Measurements from ENCODE around the gene ST6GALNAC6.
"Not testable (repeated sequence)": the region's sequence is repeated elsewhere in the genome, so short reads cannot be mapped to it uniquely, and the experiment has no call there.

Gene ST6GALNAC6

GRCh38 chr9:127878001-127878651 lies 21.3 kb downstream of the ST6GALNAC6 start:
- DNase-seq (ENCODE audit: low spot score in 2 of 2), result no peak

GRCh38 chr9:127877566-127877998 lies 21.8 kb downstream of the ST6GALNAC6 start, which contains the start of gene AK1:
Gene AK1 (minus strand): TSS chr9:127877675. CDS start chr9:127874617, 3,058 bp downstream.
- ATAC-seq (no peak), DNase-seq (ENCODE audit: low spot score in 2 of 2) (no peak)
- Mint-ChIP-seq H3K9me3 (no peaks in the 10 kb centered on the region), H3K27ac (peak within 1 kb of the TSS; percentile 34), H3K4me1 (peaks cover 11% of the 10 kb centered on the region), H3K36me3 (peaks cover 14% of the 10 kb centered on the region), H3K4me3 (no peak within 1 kb of the TSS)

More at GRCh38 chr9:127878001-127878651, 21.3 kb downstream of the ST6GALNAC6 start:
- Mint-ChIP-seq H3K36me3 (peaks cover 19% of the 10 kb centered on the region), H3K4me1 (peaks cover 16% of the 10 kb centered on the region), H3K4me3 (no peak overlapping the region), H3K27ac (peak overlapping the region; percentile 34), H3K9me3 (no peaks in the 10 kb centered on the region)
- ATAC-seq, result no peak

GRCh38 chr9:127876764-127877562 lies 22.4 kb downstream of the ST6GALNAC6 start:
- peaks cover 16% of the 10 kb centered on the region for H3K36me3 Mint-ChIP-seq
- no peak for DNase-seq (ENCODE audit: low spot score in 2 of 2)
- ATAC-seq, result no peak
- H3K4me1 Mint-ChIP-seq, result peaks cover 10% of the 10 kb centered on the region
- H3K27ac Mint-ChIP-seq, result no peak overlapping the region
- H3K9me3 Mint-ChIP-seq, result no peaks in the 10 kb centered on the region
- H3K4me3 Mint-ChIP-seq, result no peak overlapping the region

- Mint-ChIP-seq H3K4me3 (no peak overlapping the region), H3K4me1 (peaks cover 16% of the 10 kb centered on the region), H3K9me3 (no peaks in the 10 kb centered on the region), H3K36me3 (peaks cover 17% of the 10 kb centered on the region), H3K27ac (peak overlapping the region; percentile 68)
- ATAC-seq (no peak), DNase-seq (ENCODE audit: low spot score in 2 of 2) (no peak)
These were observed 23.2 kb downstream of the ST6GALNAC6 start for GRCh38 chr9:127876026-127876763.

- H3K36me3 Mint-ChIP-seq, result peaks cover 12% of the 10 kb centered on the region
- no peak overlapping the region for H3K4me3 Mint-ChIP-seq
- H3K27ac Mint-ChIP-seq, result peak overlapping the region; percentile 68
- H3K9me3 Mint-ChIP-seq, result no peaks in the 10 kb centered on the region
- H3K4me1 Mint-ChIP-seq, result peaks cover 16% of the 10 kb centered on the region
- ATAC-seq (no peak), DNase-seq (ENCODE audit: low spot score in 2 of 2) (no peak)
These were observed 24.0 kb downstream of the ST6GALNAC6 start for GRCh38 chr9:127875306-127875966.

GRCh38 chr9:127874301-127875221 lies 24.8 kb downstream of the ST6GALNAC6 start:
- H3K4me1 Mint-ChIP-seq, result peaks cover 19% of the 10 kb centered on the region
- no peak overlapping the region for H3K4me3 Mint-ChIP-seq
- DNase-seq (ENCODE audit: low spot score in 2 of 2) (no peak), ATAC-seq (no peak)
- peak overlapping the region; percentile 68 for H3K27ac Mint-ChIP-seq
- H3K36me3 Mint-ChIP-seq, result peaks cover 12% of the 10 kb centered on the region
- no peaks in the 10 kb centered on the region for H3K9me3 Mint-ChIP-seq

- H3K4me3 Mint-ChIP-seq, result no peak overlapping the region
- peaks cover 7% of the 10 kb centered on the region for H3K36me3 Mint-ChIP-seq
- DNase-seq (ENCODE audit: low spot score in 2 of 2) (no peak), ATAC-seq (no peak)
- no peak overlapping the region for H3K27ac Mint-ChIP-seq
- H3K4me1 Mint-ChIP-seq, result peaks cover 21% of the 10 kb centered on the region
- H3K9me3 Mint-ChIP-seq, result no peaks in the 10 kb centered on the region
These were observed 25.5 kb downstream of the ST6GALNAC6 start for GRCh38 chr9:127873886-127874285.

- ATAC-seq (no peak), DNase-seq (ENCODE audit: low spot score in 2 of 2) (no peak)
- Mint-ChIP-seq H3K9me3 (no peaks in the 10 kb centered on the region), H3K4me1 (peaks cover 19% of the 10 kb centered on the region), H3K4me3 (no peak overlapping the region), H3K36me3 (peaks cover 6% of the 10 kb centered on the region), H3K27ac (peak overlapping the region; percentile 64)
These were observed 26.1 kb downstream of the ST6GALNAC6 start for GRCh38 chr9:127873223-127873691.

GRCh38 chr9:127872369-127873222 lies 26.8 kb downstream of the ST6GALNAC6 start:
- DNase-seq (ENCODE audit: low spot score in 2 of 2) (no peak), ATAC-seq (no peak)
- Mint-ChIP-seq H3K4me1 (peaks cover 14% of the 10 kb centered on the region), H3K4me3 (no peak overlapping the region), H3K36me3 (peaks cover 6% of the 10 kb centered on the region), H3K9me3 (no peaks in the 10 kb centered on the region), H3K27ac (peak overlapping the region; percentile 64)

GRCh38 chr9:127871531-127871930 lies 27.9 kb downstream of the ST6GALNAC6 start:
- peaks cover 14% of the 10 kb centered on the region for H3K4me1 Mint-ChIP-seq
- no peak for DNase-seq (ENCODE audit: low spot score in 2 of 2)
- H3K9me3 Mint-ChIP-seq, result no peaks in the 10 kb centered on the region
- no peak overlapping the region for H3K4me3 Mint-ChIP-seq
- H3K27ac Mint-ChIP-seq, result no peak overlapping the region
- peaks cover 6% of the 10 kb centered on the region for H3K36me3 Mint-ChIP-seq
- ATAC-seq, result no peak

GRCh38 chr9:127870887-127871286 lies 28.5 kb downstream of the ST6GALNAC6 start:
- H3K4me1 Mint-ChIP-seq, result peaks cover 18% of the 10 kb centered on the region
- H3K4me3 Mint-ChIP-seq, result no peak overlapping the region
- peaks cover 6% of the 10 kb centered on the region for H3K36me3 Mint-ChIP-seq
- no peak for ATAC-seq
- no peaks in the 10 kb centered on the region for H3K9me3 Mint-ChIP-seq
- no peak for DNase-seq (ENCODE audit: low spot score in 2 of 2)
- peak overlapping the region; percentile 52 for H3K27ac Mint-ChIP-seq

- not testable (repeated sequence) for H3K4me3 Mint-ChIP-seq; ATAC-seq; DNase-seq (ENCODE audit: low spot score in 2 of 2); H3K27ac Mint-ChIP-seq; H3K9me3 Mint-ChIP-seq; H3K36me3 Mint-ChIP-seq
- peaks cover 25% of the 10 kb centered on the region for H3K4me1 Mint-ChIP-seq
These were observed 29.3 kb downstream of the ST6GALNAC6 start for GRCh38 chr9:127870153-127870491.

GRCh38 chr9:127869310-127870152 lies 29.9 kb downstream of the ST6GALNAC6 start:
- Mint-ChIP-seq H3K36me3 (peaks cover 6% of the 10 kb centered on the region), H3K4me3 (no peak overlapping the region), H3K4me1 (peaks cover 30% of the 10 kb centered on the region), H3K27ac (no peak overlapping the region), H3K9me3 (no peaks in the 10 kb centered on the region)
- DNase-seq (ENCODE audit: low spot score in 2 of 2), result peak; percentile 93
- peak; percentile 82 for ATAC-seq
